A549 treated with RU486 at 1 μM for 4 hours (cell line): Measurements from ENCODE around the gene RPS3. TPM values are rescaled to one million over a fixed set of nuclear protein-coding genes. Genes with fewer than 3 reads are reported as not detected.

Experiments
- total RNA-seq: library from RNA; stranded (reverse); fragments of 200-300 nt; extraction: Qiagen RNA extraction; gene quantifications from 5 replicates; pipeline ENCODE4 v1.2.3, GENCODE V29; 2022; ENCODE audit warnings: low read depth

The RPS3 gene
- 3,237 to 4,303 TPM (median 3,614 TPM) in 5 replicates for total RNA-seq

DNA sequence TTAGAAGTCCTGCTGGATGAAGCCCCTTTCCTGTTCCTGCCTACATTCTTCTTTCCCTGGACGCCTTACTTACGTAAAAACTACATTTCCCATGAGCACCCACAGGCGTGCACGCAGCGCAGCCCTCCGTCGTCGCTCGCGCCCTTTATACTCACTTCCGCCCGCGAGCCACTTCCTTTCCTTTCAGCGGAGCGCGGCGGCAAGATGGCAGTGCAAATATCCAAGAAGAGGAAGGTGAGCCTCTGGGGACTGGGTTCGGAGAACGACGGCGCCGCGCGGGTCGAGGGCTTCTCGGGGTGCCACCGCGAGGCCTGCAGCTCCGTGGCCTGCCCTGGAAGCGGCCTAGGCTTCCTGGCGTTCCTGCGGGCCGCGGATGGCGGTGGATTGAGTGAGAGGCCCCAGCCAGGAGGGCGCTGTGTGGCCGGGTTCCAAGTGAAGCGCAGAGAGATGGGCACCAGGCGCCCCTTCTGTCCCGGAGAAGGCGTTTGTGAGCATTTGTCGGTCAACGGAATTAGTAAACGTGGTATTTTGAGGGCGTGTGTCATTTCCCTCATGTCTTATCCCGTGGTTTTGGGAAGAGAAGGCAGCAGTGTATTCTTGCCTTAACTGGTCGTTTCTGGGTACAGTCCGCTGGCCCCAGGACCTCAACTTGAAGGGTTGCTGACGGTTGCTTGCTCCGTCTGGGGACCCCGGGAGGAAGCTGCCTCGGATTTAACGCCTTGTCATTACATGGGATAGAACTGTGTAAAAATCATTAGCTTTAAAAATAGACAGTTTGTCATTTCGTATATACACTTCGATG, at the start of gene RPS3:
RPS3 (plus strand) TSS at position 175 of the 802 bp plus-strand sequence; CDS start at position 205, 30 bp downstream.

DNA sequence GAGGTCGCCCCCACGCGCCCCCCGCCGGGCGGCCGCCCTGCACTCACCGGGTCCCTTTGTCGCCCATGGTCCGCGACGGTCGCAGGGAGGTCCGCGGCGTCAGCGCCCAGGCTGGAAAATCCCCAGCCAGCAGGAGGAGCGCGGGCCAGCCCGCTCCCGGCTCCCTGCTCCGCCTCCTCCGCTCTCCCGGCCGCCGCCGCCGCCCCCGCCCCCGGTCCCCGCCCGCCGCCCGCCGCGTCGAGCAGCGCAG, 47.9 kb upstream of the RPS3 start, which contains the start of gene ARRB1:
ARRB1 (minus strand) TSS at position 121 of the 250 bp plus-strand sequence; CDS start at position 67, 54 bp downstream.

DNA sequence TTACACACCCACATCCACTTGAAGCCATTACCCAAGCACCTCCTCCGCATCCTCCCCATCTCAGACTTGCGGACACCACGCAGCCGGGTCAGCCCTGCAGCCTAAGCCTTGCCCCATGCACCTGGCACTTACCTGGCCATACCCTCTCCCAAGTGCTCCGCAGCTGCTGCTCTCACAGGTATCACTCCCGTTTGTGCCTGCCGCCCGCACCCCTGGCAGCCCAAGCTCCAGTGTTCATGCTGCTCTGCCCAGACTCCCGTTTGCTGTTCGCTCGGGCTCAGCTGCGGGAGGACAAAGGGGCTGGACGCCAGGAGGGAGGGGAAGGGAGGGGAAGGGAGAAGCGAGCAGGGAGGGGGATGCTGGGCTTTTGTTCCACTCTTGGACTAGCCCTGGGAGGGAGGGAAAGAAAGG, 33.6 kb downstream of the RPS3 start, which contains the start of gene KLHL35:
KLHL35 (minus strand) TSS at position 293 of the 411 bp plus-strand sequence. CDS start 2,574 bp downstream, outside the sequence.

Other genes starting within 250 kb of the RPS3 start
- gene SLCO2B1, start 248.4 kb upstream of the RPS3 start, total RNA-seq = 3.2 to 4.0 TPM (median 3.4 TPM) in 5 replicates
- 0.15 to 0.23 TPM (median 0.19 TPM) in 5 replicates for gene TPBGL, start 158.7 kb upstream of the RPS3 start, total RNA-seq
- 3.1 to 3.9 TPM (median 3.8 TPM) in 5 replicates for gene ARRB1, start 47.9 kb upstream of the RPS3 start, total RNA-seq
- 0.51 to 1.3 TPM (median 1.1 TPM) in 5 replicates for gene KLHL35, start 33.7 kb downstream of the RPS3 start, total RNA-seq
- gene GDPD5, start 126.4 kb downstream of the RPS3 start, total RNA-seq = 7.0 to 13.1 TPM (median 10.9 TPM) in 5 replicates
- gene SERPINH1, start 162.7 kb downstream of the RPS3 start, total RNA-seq = 67.0 to 111 TPM (median 98.3 TPM) in 5 replicates